GM21737 (cell line): Measurements from ENCODE around the gene CDA.

Experiments used
- ATAC-seq: cut with Tn5 transposase; IDR thresholded peaks from one replicate; pipeline ENCODE4 v1.9.1; 2021; ENCODE audit warnings: mild to moderate bottlenecking, moderate library complexity; ENCODE audit not compliant: unreplicated experiment

Gene CDA

DNA sequence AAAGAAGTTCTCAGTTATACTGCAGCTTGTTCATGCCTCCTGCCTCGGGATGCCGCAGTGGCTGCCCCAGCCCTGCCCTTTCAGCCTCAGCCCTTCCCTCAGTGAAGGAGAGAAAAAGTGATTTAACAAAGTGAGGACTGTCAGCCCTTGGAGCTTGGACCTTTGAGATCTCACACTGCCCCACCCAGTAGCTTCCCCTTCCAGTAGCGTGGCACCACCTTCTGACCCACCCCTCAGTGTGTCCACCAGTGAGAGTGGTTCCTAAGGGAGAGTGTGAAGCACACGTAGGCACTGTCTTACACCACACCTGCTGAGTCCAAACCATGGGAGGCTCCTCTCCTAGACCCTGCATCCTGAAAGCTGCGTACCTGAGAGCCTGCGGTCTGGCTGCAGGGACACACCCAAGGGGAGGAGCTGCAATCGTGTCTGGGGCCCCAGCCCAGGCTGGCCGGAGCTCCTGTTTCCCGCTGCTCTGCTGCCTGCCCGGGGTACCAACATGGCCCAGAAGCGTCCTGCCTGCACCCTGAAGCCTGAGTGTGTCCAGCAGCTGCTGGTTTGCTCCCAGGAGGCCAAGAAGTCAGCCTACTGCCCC, at the start of gene CDA:
Gene CDA (plus strand): TSS at position 464 of the 592 bp plus-strand sequence. CDS start 33 bp downstream, at position 497.
- ATAC-seq, result no peak

DNA sequence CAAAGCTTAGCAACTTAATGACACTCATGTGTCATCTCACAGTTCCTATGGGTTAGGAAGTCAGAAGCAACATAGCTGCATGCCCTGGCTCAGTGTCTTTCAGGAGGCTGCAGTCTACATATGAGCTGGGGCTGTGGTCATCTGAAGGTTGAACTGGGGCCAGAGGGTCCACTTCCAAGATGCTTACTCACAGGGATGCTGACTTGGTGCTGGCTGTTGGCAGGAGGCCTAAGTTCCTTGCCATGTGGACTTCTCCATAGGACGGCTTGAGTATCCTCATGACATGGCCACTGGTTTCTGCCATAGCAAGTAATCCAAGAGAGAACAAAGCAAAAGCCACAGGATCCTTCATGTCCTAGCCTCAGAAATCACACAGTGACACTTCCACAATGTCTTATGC, 48.6 kb upstream of the CDA start:
- no peak for ATAC-seq

DNA sequence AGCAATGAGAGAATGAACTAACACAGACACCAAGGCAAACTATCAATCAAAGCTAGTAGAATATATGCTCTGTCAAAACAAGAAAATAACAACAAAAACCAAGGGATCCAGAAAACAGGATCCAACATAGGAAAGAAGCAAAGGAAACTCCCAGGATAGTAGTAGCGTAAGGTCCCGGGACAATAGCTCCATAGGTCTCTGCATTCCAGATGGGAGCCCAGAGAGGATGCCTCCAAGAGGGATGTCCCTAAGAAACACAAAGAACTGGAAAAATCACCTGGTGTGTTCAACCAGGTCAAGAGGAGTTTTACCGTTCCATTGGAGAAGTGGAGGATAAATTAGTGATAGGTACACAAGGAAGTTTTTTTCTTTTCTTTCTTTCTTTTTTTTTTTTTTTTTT, 42.3 kb upstream of the CDA start:
- no peak for ATAC-seq

DNA sequence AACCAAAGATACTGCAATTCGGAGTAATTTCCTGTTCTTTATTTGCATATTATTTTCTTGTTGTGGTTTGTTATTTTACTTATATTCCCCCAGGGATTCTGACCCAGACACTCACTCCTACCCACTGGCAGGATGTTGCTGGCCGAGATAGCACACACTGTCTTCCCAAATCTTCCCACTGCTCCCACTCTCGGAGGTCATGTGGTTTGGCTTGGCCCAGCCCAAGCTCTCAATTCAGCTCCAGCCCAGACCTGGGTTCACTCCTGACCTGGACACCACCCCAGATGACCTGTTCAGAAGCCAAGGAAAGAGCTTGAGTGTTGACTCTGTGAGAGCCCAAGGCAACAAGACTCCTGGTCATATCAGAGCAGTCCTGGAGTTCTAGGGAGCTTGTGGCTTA, 37.7 kb upstream of the CDA start:
- ATAC-seq, result no peak

DNA sequence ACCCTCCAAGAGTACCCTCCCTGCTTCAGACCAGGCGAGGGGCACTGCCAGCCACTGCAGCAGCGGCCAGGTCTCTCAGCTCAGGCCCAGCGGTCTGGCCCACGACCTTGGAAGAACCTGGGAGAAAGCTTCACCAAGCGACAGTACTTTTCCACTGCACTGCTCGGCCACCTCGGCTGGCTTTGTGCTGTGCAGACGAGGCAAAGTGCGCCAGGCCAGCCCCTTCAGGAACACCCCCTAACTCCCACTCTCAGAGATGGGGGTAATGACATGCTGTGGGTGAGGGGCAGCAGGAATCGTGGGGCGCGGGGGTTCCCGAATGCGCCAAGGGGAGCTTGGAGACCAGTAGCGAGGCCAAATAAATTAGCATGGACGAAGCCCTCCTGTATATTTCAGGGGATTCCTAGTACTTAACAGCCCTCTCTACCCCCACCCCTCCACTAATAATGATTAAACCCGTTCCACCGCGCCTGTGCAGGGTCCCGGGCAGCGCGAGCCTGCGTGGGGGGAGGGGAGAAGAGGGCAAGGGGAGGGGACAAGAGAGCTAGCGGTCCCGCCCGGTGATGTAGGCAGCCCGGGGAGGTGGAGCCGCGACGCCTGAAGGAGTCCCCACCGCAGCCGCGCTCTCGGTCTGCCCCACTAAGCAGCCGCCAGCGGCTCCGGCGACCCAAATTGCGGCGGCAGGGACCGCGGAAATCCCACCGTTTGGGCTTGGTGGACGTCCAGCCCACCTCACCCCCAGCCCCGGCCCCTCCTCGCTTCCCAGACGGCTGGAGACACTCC, 36.8 kb upstream of the CDA start, which contains the start of gene FAM43B:
Gene FAM43B (plus strand): TSS at position 629 of the 783 bp plus-strand sequence. CDS start 401 bp downstream, outside the sequence.
- ATAC-seq, result no peak

DNA sequence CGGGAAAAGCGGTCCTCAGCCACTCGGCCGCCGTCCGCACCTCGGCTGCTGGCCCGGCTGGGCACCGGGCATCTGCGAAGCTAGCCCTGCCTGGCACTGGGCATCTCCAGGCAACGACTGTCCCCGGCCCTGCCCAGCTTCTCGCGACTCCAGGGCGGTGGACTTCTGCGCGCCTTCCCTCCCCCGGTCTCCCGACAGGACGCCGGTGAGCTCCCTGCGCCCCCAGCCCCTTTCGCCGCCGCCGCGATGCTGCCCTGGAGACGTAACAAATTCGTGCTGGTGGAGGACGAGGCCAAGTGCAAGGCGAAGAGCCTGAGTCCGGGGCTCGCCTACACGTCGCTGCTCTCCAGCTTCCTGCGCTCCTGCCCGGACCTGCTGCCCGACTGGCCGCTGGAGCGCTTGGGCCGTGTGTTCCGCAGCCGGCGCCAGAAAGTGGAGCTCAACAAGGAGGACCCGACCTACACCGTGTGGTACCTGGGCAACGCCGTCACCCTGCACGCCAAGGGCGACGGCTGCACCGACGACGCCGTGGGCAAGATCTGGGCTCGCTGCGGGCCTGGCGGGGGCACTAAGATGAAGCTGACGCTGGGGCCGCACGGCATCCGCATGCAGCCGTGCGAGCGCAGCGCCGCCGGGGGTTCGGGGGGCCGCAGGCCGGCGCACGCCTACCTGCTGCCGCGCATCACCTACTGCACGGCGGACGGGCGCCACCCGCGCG, 36.0 kb upstream of the CDA start:
- ATAC-seq, result no peak

DNA sequence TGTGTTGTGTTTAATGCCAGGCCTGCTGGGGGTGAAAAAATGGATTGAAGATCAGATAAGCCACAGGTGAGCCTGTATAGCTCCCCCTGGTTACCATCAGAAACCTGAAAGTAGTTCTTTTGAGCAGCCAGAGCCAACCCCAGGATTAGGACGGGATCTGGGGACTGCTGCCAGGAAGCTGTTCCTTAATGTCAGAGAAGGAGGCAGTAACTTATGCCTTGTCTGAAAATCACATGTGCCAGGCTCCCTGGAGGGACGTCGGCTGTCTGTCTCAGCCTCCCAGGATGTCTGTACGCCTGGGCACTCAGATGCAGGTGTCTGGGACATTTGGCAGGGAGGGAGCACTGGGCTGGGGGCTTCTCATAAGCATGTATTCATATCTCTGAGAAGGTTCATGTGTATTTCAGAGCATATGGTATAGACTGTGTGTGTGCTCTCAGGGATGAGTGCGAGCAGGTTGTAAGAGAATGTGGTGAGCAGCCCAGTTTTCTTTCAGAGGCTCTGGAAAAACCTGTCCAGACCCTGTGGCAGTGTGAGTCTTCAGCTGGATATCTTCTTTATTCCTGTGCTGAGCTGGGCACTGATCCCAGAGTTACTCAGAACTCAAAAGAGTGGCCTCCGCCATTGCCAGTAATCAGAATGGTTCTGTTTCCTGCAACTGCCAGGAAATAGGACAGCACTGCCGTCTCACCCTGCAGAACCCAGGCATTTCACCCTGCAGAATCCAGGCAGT, 33.7 kb upstream of the CDA start:
- no peak for ATAC-seq

DNA sequence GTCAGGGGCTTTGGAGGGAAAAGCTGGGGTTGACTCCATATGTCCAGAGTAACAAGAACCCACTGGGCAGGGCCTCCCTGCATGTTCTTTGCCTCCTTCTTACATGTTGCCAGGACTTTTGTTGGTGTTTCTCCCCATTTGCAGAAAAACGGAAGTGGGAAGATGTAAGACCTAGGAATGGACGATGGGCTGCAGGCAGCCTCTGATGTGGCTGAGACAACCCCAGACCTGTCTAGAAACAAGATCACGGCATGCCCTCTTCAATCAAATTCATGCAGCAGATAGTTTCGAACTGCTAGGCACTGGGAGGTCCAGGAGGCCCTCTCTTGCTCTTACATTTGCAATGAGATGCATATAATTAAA, 33.2 kb upstream of the CDA start:
- ATAC-seq, result no peak

DNA sequence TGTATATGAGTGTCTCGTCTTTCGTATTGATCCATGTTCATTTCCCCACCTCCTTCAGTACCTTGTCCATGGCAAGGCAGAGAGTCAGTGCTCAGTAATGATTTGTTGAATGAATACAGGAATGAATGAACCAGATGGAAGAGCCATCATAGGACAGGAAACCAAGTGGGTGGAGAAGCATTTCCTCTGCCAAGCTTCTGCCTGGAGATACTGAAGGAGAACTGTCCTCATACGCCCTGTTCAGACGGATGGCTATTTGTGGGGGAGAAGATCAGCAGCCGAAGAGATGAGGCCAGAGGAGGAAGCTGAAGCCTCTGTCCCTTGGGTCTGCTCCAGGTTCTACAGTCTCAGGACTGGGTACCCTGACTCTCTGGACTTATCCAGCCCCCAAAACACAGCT, 30.7 kb upstream of the CDA start:
- ATAC-seq, result no peak

DNA sequence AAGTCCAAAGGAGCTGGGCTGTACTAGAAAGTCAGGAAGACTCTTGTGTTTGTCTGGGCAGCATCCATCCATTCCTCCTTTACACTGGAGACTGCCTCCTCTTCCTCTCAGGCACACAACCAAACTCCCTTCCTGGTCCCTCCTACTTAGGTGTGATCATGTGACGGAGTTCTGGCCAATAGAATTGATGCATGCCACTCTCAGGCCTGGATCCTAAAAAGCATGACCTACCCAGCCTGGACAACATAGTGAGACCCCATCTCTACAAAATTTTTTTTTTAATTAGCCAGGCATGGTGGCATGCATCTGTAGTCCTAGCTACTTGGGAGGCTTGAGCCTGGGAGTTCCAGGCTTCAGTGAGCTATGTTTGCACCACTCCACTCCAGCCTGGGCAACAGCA, 27.9 kb upstream of the CDA start:
- ATAC-seq, result no peak

DNA sequence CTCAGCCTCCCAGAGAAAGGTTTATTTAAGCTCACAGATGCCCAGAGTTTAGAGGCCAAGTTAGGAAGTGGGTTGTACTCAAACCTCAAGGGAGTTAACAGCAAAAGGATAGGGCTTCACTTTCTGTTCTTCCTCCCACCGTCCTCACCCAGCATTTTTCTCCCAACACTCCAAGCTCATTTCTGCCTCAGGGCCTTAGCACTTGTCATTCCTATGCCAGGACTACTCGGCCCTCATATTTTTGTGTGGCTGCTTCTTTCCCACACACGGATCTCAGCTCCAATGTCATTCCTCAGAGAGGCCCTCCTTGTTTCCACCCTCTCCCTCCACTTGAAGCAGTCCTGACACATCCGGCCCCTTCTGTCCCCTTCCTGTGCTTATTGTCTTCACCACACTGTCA, 23.7 kb upstream of the CDA start:
- ATAC-seq, result no peak

DNA sequence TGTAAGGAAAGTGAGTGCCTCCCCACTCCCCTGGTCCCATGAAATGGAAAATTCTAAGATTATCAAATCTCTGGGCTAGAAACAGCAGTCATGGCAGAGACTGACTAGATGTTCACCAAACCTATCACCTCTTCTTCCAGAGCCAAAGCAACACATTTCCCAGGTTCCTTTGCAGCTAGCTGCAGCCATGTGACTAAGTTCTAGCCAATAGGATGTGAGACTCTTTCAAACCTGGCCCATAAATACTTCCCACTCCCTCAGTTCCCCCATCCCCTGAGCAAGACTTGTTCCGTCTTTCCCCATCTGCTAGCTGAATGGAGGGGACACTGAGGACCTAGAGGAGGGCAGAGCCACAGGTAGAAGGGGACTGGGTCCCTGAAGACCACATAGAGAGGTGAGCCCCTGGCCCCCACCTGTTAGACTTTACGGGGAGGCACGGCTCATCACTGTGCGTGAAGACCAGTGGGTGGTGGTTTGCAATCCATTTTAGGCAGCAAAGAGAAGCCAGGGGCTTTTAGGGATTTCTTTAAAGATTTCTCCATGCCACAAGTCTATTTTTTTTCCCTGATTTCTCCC, 19.3 kb upstream of the CDA start:
- ATAC-seq, result no peak

DNA sequence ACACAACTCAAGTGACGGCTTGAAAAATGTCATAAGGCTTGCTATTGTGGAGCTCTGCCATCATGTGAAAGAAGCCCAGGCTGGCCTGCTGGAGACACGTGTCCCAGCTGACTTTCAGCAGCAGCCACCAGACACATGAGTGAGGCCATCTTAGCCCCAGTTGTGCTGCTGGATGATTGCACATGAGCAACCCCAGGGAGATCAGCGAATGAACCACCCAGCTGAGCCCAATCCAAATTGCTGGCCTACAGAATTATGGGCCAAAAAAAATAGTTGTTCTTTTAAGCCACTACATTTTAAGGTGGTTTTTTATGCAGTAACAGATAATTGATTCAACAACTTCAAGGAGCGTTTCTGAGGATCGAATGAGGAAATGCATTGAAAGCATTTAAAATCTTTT, 17.5 kb upstream of the CDA start:
- no peak for ATAC-seq

DNA sequence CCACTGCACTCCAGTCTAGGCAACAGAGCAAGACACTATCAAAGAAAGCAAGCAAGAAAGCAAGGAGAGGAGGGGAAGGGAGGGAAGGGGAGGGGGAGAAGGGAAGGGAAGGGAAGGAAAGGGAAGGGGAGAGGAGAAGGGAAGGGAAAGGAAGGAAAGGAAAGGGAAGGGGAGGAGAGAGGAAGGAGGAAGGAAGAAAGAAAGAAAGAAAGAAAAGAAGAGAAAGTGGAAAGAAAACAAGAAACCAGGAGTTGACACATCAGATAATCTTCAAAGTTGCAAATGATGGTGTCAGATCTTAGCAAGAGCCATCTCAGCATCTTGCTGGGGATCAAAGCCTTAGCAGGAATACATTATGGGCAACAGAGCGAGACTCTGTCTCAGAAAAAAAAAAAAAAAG, 14.9 kb upstream of the CDA start:
- ATAC-seq, result no peak

DNA sequence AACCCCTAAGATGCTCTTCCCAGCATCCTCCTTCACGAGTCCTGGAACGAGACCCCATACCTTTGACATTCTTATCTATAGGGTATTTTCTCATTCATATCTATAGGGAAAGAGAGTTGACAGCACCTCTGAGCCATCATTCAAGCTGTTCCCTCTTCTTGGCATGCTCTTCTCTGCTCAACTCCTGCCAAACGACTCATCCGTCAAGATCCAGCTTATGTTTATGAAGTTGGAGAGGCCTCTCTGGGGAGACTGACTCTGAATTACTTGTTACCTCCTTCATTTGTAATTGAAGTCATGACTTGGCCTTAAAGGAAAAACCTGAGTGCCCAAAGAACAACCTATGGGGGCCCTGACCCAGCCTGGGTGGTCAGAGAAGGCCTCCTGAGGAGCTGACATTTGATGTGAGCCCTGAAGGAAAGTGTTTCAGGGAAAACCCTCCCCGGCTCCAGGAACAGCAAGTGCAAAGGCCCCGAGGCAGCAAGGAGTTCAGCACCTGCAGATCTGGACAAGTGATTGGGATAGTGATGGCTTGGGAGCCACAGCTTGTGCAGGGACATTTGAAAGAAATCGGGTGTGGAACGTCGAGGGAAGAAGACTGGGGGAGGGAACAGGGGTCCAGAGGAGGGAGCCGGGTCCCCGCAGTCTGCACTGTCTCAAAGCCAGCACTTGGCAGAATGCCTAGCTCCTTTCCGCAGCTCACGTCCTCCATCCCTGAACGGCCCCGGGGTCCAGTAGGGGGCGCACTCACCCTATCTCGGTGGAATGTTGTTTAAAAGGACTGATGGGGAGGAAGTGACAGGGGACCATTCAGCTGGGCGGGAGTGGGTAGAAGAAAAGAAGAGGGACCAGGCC, 14.0 kb upstream of the CDA start:
- no peak for ATAC-seq

DNA sequence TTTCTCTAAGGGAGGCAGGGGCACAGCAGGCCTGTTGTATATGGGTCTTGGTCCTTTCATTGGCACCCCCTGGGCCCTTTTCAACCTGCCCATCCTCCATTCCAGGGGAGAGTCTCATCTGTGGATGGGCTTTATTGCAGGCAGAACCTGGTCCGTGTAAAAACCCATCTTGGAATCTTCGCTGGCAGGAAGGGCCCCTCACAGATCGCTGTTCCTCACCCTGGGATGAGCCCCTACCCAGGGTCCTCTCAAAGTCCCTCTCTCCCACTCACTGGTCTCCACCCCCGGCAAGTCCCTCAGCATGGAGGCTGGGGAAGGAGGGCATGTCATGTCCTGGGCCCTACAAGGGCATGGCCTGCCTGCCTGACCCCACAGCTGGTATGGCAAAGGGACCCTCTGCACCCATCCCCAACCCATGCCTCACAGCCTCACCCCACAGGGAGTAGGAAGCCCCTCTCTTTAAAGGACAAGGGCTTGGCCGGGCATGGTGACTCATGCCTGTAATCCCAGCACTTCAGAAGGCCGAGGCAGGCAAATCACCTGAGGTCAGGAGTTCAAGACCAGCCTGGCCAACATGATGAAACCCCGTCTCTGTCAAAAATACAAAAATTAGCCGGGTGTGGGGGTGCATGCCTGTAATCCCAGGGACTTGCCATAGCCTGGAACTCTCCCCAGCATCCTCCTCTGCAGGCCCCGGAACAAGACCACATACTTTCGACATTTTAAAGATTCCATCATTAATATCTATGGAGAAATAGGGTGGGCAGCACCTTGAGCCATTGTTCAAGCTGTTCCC, 13.2 kb upstream of the CDA start:
- ATAC-seq, result no peak

DNA sequence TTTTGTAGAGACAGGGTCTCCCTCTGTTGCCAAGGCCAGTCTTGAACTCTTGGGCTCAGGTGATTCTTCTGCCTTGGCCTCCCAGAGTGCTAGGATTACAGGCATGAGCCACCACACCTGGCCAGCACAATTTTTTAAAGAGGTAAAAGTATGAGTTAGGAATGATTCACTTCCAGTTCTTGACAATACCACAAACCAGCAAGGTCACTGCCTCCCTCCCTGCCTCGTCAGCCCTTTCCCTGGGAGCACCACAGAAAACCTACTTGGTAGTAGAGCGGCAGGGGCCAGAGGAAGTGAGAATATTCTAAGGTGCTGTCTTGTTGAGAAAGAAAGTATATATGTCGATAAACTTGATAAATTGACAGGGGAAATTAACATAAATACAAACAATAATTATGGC, 10.8 kb upstream of the CDA start:
- no peak for ATAC-seq

DNA sequence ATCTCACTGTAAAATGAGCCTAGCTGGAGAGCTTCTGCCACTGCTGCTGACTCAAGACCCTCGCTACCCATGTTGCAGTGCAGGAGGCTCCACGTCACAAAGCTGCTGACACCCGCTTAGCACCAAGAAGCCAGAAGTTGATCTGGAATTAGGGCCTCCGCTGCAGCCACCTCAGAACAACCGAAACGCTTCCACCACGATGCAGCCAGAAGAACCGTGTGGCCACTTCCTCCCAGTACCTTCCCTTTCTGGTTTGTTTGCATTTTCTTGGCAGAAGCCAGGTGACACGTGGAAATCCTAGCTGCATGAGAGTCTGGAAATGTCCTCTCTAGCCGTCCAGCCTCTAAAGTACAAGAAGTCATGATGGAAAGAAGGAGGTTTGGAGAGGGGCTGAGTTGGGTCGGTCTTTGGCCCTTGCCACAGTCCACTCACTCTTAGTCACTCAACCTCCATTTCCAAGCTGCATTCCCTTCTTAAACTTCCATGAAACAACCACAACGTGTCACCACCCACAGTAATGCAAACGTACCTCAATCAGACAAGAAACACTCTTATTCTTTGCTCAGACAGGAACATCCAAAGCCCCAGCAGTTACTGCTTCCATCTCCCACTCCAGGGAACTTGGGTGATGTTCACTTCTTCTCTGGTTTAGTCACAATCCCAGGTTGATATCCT, 10.0 kb upstream of the CDA start:
- ATAC-seq, result no peak

DNA sequence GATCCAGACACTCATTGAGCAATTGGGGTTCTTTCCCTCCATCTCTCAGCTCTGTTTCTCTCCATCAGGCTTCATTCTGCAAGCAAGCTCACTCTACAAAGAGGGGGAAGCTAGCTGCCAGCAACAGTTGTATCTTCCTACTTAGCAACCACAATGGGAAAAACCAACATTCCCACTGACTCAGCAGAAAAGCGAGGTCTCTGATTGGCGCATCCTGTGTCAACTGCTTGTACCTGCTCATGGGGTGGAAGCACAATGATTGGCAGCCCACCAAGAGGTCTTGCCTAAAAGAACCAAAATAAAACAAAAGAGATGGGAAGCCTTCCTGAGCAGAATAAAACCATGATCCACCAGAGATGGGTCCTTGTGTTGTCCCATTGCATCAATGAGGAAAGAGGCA, 4.0 kb upstream of the CDA start:
- no peak for ATAC-seq
